Neural progenitor cell (in vitro differentiated cells): ENCODE data around the gene USP34.

Source experiments
- EZH2phosphoT487 ChIP-seq: fragments of 200-600 bp; sonication (generic); IDR thresholded peaks from 2 replicates; pipeline ENCODE4 v1.6.1; 2017; ENCODE audit warnings: antibody characterized with exemption
- TF ChIP-seq, protein P1 (sequence below): fragments of 200-600 bp; sonication (generic); IDR thresholded peaks from 2 replicates; pipeline ENCODE4 v1.5.1; 2017; ENCODE audit warnings: antibody characterized with exemption, mild to moderate bottlenecking

DNA sequence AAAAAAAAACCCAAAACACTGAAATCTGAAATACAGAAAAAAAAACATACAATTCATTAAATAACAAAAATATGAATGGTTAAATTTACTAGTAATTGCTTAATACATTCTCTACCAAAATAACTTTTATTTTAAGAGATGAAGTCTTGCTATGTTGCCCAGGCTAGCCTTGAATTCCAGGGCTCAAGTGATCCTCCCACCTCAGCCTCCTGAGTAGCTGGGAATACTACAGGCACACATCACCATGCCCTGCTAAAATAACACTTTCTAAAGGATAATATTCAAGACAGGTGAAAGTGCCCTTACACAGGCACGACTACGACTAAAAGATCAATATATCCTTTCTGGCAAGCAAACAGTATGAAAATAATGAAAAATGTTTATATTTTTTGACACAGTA, 9.5 kb downstream of the USP34 start:
- no peak for TF ChIP-seq EZH2phosphoT487
- TF ChIP-seq, protein P1, sequence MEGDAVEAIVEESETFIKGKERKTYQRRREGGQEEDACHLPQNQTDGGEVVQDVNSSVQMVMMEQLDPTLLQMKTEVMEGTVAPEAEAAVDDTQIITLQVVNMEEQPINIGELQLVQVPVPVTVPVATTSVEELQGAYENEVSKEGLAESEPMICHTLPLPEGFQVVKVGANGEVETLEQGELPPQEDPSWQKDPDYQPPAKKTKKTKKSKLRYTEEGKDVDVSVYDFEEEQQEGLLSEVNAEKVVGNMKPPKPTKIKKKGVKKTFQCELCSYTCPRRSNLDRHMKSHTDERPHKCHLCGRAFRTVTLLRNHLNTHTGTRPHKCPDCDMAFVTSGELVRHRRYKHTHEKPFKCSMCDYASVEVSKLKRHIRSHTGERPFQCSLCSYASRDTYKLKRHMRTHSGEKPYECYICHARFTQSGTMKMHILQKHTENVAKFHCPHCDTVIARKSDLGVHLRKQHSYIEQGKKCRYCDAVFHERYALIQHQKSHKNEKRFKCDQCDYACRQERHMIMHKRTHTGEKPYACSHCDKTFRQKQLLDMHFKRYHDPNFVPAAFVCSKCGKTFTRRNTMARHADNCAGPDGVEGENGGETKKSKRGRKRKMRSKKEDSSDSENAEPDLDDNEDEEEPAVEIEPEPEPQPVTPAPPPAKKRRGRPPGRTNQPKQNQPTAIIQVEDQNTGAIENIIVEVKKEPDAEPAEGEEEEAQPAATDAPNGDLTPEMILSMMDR = no peak
